Embryonic facial prominence (tissue), 1 donor: ENCODE data around the gene DHRS13.

ENCODE experiments used
- DNase-seq: peaks from one replicate; pipeline ENCODE4 v3.0.0-alpha.2; 2016; ENCODE audit errors: extremely low spot score

Gene DHRS13, protein sequence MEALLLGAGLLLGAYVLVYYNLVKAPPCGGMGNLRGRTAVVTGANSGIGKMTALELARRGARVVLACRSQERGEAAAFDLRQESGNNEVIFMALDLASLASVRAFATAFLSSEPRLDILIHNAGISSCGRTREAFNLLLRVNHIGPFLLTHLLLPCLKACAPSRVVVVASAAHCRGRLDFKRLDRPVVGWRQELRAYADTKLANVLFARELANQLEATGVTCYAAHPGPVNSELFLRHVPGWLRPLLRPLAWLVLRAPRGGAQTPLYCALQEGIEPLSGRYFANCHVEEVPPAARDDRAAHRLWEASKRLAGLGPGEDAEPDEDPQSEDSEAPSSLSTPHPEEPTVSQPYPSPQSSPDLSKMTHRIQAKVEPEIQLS

DNA sequence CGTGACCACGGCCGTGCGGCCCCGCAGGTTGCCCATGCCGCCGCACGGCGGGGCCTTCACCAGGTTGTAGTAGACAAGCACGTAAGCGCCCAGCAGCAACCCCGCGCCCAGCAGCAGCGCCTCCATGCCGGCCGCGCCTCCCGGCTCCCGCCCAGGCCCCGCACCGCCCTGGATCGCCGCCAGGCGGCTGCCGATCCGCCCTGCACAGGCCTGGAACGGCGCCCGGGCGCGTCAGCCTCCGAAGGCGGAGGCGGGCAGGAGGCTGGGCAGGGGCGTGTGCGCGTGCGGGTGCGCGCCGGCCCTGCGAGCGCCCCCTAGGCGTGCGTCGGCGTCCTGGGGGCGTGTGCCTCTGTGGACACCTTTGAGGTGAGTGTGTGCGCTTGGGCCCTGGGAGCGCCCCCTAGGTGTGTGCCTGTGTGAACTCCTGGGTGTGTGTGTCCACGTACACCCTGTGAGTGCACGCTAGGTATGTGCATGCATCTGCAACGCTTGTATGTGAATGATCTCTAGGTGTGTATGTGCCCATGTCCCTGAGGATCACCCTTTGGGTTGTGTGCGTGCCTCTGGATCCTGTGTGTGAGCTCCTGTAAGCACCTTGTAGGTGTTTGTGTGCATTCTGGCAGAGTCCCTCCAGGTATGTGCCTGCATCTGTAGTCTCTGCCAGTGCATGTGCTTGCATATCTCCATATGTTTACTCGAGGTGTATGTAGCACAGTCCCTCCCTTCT, at the start of gene DHRS13:
TSS of gene DHRS13 (minus strand) at position 261 of the 727 bp plus-strand sequence. CDS start at position 126, 135 bp downstream.
- peak; percentile 83 for DNase-seq

DNA sequence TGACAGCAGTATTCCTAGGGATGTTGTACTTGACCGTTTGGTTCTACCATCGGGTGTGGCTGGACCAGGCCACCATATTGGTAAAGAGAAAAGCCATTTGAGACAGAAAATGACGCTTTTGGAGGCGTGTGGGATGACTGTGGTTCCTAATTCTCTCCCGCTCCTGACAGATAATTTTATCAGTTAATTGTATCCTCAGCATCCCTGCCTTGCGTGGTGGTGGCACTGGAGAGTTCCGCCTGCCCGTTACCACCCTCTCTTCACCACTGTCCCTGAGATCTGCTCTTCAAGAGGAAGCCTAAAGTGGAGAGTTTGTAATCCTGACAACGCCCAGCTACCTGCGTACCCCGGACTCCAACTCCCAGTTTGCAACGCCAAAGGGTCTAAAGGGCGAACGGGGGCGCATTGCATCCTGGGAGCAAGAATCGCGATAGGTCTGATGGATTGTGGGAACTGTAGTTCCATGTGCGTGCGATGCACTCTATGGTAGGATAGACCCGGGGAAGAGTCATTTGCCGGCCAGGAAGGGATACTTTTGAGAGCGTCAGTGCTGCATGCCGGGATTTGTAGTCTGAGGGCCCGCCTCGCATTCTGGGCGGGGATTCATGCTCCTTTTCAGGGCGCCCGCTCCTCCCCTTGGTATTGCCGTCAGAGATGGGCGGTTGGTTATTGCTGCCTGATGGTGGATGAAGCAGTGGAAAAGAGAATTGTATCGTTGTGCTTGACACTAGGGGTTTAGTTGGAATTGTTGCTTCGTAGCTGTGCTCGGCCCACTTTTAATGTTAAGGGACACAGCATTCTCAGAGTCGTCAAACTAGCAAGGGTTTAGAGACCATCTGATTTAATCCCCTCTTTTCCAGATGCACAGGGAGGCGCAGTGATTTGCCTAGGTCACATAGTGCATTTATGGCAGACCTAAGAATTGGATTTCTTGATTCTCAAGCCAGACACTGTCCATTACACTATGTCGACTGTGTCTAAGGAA, 49.4 kb upstream of the DHRS13 start:
- peak; percentile 99 for DNase-seq

DNA sequence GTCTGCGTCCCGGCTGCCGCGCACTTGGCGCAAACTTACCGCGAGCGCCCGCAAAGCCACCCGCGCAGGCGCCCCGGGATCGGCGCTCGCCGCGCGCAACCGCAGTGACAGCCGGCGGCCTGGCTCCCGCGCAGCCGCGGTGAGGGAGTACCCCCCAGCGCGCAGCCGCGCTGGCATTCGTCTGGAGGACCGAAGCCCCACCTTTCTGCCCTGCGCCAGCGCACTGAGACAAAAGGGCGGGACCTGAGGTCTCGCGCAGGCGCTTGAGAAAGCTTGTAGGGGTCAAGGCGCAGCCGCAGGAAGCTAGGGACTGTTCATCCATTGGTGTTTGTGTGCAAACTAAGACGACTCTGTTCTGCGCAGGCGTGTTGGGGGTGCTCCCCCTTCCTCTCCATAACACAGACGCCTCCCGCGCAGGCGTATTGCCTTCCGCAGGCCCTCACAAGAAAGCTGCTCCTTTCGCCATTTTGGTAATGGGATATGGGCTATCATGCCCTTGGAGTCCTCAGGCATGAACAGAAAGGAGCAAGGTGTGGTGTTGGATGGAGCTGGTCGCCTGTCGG, 48.6 kb upstream of the DHRS13 start, which contains the start of gene PHF12:
TSS of gene PHF12 (minus strand) at position 91 of the 563 bp plus-strand sequence. CDS start 558 bp downstream, outside the sequence.
- DNase-seq, result peak; percentile 100

DNA sequence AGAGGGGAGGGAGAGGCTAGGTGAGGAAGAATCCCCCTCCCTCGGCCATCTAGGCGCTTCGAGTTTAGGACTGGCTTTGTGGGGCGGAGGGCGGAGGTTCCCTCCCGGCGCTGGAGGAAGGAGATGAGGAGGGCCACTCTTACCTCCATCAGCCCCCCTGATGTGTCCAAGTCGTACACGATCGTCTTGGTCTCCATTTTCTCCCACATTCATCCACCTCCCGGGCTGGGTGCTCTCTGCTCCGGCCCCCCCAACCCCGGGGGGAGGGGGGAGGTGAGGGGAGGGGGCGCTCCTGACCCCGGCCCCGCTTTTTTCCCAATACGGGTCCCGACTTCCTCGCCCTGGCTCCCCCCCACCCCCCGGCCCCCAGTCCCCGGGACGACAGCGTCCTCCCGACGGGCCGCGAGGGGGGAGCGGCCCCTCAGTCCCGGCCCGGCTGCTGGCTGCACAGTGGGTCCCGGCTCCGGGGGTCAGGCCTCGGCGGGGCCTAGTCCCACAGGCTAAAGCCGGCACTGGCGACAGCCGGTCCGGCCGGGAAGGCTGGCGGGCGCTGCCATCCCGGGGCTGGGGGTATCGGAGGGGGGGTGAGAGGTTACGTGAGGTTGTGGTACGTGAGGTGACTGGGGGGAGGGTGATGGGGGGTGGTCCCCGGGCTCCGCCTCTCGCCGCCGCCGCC, 48.0 kb upstream of the DHRS13 start:
- no peak for DNase-seq

DNA sequence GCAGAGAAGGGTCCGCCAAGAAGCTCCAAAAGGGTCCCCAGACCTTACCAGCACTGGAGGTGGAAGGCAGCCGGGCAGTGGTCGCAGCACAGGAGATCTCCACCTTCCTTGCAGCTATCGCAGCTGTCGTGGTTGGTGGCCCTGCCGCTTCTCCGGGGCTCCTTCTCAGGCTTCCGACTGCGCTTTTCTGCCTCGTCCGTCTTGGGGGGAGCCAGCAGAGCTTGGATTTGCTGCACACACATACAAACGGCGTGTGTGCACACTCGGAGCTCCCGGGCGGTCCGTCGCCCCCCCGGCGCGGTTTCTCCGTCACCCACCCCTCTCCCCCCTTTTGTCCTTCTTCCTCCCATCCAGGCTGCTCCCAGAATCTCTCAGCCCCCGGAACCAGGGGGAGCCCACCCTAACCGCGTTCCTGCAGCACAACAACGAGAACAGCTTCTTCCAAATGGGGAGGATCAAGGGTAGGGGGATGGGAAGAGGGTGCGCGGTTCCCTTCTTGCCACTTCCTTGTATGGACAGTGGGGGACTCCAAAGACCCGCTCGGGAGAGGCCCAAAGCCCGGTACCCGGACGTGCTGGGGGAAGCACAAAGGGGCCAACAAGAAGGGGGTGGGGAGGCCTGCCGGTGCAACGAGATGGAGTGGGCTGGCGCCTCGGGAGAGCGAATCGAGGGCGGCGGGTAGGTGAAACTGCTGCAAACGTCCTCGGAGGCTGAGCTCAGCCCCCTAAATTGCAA, 47.3 kb upstream of the DHRS13 start:
- DNase-seq, result no peak

DNA sequence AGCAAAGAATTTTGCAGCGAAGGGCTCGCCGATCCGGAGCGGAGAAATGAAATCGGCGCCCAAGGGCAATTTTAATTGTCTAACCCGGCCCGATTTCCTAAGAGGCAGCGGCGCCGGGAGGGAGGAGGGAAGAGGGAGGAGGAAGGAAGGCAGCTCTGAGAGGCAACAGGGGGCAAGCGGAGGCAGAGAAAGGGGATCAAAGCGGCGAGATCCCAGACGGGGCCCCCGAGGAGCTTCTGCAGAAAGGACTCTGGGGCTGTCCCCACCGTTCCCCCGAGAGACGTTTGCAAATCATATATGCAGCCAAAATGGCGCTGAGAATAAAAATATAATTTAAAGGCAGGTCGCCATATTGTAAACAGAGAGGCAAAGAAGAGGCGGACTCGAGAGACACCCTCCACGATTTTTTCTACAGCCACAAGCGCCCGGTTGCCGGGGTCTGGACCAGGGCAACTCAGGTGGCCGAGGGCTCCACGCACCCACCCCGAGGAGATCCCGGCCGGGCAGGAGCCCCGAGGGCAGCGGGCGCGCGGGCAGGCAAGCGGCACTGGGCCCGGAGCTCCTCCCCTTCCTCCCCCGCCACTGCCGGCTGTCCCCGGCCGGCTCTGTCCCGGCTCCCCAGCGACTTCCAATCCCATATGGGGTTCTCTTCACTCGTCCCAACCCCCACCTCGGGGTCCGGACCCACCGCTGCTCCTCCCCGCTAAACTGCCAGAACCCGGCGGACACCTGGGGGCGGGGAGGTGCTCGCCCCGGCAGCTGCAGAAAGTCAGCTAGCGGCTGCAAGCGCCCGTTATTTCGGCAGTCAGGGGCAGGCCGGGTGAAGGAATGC, 46.5 kb upstream of the DHRS13 start:
- no peak for DNase-seq

DNA sequence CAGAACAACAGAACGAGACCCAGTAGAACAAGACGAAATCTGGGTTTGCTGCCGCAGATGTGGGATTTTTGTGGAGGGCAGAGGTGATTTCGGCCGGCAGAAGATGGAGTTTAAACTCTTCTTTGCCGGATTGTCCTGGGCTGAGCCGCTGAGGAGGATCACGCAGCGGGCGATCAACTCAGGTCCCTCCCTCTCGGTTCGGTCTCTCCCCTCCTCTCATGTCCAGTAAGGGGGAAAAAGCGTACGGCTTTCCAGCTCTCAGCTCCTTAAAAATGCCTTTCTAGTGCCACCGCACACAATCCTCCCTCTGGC, 46.0 kb upstream of the DHRS13 start:
- no peak for DNase-seq

DNA sequence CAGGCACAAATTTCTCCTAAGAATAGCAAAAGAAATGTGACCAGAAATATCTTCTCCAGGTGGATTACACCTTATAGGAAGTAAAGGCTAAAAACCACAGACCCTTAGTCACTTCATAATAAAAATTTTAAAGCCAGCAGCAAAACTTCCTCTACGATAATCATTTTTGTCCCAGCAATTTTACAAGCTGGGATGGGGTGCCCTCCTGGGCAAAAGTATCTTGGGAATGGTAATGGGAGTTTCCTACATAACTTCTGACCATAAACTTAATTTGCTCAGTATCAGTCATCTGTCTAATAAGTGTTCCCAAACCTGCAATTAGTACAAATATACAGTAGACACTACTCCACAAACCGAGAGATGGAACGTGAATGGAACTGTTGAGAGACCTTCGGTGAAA, 45.5 kb upstream of the DHRS13 start:
- DNase-seq, result no peak

DNA sequence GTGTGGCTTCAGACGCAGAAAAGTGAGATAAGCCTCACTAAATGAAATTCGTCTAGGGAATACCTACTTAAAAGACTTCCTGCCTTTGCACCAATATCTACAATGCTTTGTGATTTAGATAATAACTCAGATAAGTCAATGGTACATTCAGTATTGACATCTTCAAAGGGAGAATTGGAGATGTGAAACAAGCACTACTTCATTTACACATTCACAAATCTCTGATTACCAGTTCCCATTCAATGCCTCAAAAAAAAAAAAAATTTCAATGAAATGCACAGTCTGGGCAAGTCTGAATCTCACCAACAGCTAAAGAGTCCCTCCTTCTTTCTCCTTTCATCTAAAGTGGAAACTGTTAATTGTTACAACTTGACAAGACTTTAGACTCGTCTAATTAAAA, 44.8 kb upstream of the DHRS13 start:
- DNase-seq, result no peak

DNA sequence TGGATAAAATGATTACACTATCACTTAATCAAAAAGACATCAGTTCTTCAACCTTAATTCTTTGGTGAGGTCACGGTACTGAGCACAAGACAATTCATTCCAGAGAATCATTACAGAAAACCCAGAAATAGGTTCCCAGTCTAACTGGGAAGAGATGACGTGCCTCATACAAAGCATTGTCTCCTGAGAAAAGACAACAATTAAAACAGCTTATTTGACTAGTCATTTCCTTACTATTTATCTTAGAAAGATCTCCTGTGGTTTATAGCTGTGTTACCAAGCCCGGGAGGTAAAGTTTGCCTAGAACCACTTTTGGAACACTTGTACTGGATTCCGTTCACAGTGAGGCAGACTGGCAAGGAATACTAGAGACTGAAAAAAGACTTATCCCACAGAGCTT, 43.4 kb upstream of the DHRS13 start:
- no peak for DNase-seq

DNA sequence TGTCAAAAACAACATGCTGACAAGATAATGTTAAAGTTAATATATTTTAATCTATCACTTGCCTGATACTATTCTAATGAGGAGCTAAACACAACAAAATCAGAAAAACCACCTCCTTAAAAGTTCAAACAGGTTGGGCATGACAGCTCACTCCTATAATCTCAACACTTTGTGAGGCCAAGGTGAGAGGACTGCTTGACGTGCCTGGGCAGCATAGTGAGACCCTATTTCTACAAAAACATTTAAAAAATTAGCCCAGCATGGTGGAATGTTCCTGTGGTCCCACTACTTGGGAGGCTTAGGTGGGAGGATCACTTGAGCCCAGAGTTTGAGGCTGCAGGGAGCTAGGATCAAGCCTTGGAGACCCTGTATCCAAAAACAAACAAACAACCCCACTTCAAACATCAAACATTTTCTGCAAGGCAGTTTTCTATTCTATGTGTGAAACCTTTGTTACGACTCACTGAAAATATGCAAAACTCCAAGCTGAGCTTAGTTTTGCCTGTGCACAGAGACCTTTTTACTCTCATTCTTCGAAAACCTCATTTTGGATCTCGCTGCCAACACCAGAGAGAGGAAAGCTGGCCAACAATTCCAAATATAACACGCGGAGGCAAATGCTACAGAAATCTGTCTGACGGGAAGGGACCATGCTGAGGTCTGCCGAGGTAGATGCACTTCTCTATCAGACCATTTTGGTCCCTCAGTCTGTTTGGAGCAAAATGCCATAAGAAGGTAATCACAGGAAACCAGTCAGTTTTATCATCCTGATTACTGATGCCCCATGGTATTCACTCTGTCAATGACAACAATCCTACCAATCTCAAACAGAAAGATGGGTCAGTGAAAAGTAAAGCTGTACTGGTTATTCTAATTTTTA, 42.2 kb upstream of the DHRS13 start:
- no peak for DNase-seq

DNA sequence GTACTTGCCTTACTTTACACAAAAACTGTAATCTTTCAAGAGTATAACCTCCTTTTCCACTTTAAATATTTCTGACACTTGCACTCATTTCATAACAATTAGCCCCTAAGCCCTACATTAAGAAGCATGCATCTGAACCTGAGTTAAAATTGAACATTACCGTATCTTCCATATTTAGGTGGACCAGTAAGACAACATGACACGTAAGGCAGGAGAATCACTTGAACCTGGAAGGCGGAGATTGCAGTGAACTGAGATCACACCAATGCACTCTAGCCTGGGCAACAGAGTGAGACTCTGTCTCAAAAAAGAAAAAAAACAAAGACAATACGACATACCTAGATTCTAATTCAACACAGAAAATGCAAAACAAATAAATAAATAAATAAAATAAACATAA, 41.5 kb upstream of the DHRS13 start:
- no peak for DNase-seq

DNA sequence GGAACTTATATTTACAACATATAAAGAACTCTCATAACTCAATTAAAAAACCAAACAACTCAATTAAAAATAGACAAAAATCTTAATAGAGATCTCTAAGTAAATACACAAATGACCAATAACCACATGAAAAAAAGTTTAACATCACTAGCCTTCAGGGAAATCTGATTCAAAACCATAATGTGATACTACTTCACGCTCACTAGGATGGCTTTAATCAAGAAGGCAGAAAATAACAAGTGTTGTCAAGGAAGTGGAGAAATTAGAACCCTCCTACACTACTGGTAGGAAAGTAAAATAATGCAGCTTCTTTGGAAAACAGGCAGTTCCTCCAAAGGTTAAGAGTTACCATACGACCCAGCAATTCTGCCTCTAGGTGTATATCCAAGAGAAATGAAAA, 40.0 kb upstream of the DHRS13 start:
- DNase-seq, result no peak

DNA sequence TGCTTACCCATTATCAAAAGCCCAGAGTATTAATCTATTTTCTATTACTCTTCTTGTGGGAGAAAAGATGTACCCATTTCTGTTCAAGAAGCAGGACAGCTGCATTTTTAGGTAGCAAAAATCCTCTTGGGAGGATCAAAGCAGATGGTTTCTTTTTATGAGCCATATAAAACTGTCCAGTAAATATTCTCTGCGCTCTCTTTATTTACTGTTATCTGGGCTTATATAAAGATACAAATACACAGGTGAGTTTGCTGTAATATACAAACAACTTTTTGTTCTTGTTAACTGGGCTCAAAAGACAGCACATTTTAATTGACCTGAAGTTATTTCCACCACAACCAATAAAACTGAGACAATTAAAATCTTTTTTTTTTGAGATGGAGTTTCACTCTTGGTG, 38.4 kb upstream of the DHRS13 start:
- DNase-seq, result no peak

DNA sequence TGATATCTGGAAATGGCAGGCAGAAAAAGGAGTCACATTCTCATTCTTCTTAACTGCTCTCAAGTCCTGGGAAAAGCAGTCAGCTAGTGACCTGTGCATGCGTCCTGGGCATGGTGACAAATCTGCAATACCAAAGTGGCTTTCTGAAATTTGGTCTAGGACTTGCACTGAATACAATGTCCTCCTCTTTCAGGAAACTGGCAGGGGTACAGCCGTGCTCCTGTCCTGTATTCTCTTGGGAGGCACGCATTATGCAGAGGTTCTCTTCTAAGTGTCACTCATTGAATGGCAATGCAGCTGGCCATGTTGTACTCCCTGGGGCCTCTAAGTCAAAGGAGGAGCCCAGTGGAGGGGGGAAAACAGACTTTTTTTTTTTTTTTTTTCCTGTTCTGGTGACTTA, 37.8 kb upstream of the DHRS13 start:
- DNase-seq, result no peak

DNA sequence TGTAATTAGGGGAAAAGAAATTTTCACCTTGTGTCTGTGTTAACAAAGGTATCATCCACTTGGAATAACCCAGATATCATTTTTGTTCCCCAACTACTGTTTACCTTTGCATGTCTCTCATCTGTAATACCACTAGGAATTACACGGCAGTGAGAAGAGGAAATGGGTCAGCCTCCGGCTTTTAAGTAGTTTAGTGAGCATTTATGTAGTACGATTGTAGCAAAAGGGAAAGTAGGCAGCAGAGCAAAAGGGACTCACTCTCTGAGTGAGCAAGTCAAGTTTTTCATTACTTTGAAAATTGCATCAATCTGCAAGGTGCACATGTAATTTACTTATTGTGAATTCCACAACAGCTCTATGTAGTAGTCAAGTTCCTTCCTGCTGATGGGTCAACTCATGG, 37.3 kb upstream of the DHRS13 start:
- no peak for DNase-seq

DNA sequence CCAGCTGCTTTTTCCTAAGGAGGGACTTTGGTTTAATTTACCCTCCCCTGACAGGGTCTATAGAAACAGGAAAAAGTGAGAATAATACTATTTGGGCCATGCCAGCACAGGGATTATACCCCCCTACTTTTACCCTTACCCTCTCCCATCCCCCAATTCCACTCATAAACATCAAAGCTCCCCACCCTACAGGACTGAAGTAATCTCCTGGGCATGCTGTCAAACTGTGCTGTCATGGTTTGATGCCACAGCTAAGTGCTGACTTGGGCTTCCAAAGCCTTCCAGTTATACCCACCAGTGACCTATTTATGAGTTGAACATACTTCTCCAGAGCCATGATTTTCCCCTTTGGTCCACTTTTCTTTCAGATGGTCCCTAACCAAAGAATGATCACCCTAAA, 35.7 kb upstream of the DHRS13 start:
- DNase-seq, result no peak

DNA sequence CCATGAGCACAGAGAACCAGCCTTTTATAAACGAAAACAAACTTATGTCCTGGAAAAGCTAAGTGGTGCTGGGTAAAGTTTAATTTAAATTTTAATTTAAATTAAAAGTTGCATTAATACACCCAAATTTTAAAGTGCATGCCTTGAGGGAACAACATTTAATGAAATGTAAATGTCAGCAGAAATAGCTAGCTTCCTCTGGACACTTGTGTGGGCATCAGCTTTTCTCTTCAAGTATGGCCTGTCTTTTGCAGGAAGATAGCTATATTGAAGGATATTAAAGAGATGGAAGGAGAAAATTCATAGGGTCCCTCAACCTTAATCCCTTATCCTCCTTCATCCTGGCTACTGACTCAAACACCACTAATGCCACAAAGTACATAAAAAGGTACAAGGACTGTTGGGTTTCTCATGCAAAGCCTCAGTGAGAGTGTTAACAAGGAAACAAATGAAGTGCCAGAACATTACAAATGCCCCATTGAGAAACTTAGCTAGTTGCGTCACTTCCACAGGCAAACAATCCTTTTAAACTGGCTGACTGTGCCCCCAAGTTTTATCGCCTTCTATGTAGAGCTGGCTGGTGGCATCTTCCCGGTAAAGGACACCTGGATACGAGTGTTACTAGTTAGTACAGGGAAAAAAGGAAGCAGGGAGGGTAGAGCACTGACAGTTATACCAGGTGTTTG, 34.3 kb upstream of the DHRS13 start:
- no peak for DNase-seq
